H9 (cell line): Measurements from ENCODE around the gene VKORC1. TPM values are rescaled to one million over a fixed set of nuclear protein-coding genes. Genes with fewer than 3 reads are reported as not detected.

Source experiments
- DNase-seq: peaks from one replicate; pipeline ENCODE4 v3.0.0-alpha.2; 2017
- H2AFZ ChIP-seq: one replicate; pipeline ENCODE4 v1.6.1; 2013; ENCODE audit warnings: mild to moderate bottlenecking, low read length, control low read depth, moderate library complexity
- H2AK5ac ChIP-seq: 2 replicates; pipeline ENCODE4 v1.6.1; 2013; ENCODE audit warnings: low read length, control low read depth, mixed read lengths; ENCODE audit not compliant: insufficient read length
- H2BK120ac ChIP-seq: one replicate; pipeline ENCODE4 v1.6.1; 2013; ENCODE audit warnings: low read depth, mild to moderate bottlenecking, low read length, control low read depth, inconsistent platforms; ENCODE audit not compliant: poor library complexity, severe bottlenecking
- H2BK12ac ChIP-seq: 2 replicates; pipeline ENCODE4 v1.6.1; 2013; ENCODE audit warnings: low read length, control low read depth, mixed read lengths, low read depth; ENCODE audit not compliant: insufficient read length
- H2BK15ac ChIP-seq: 2 replicates; pipeline ENCODE4 v1.6.1; 2013; ENCODE audit warnings: low read depth, low read length, control low read depth
- H2BK20ac ChIP-seq: one replicate; pipeline ENCODE4 v1.6.1; 2013; ENCODE audit warnings: low read depth, mild to moderate bottlenecking, low read length, control low read depth, inconsistent platforms; ENCODE audit not compliant: poor library complexity, severe bottlenecking
- H2BK5ac ChIP-seq: 2 replicates; pipeline ENCODE4 v1.6.1; 2013; ENCODE audit warnings: low read length, control low read depth, mixed read lengths; ENCODE audit not compliant: insufficient read length
- H3K14ac ChIP-seq: 2 replicates; pipeline ENCODE4 v1.6.1; 2013; ENCODE audit warnings: low read length, control low read depth; ENCODE audit not compliant: insufficient read depth
- H3K18ac ChIP-seq: 2 replicates; pipeline ENCODE4 v1.6.1; 2013; ENCODE audit warnings: low read depth, mild to moderate bottlenecking, mixed read lengths, low read length, control low read depth; ENCODE audit not compliant: insufficient read length
- H3K23ac ChIP-seq: 2 replicates; pipeline ENCODE4 v1.6.1; 2013; ENCODE audit warnings: low read length, control low read depth, mixed read lengths, low read depth; ENCODE audit not compliant: insufficient read length
- H3K23me2 ChIP-seq: 2 replicates; pipeline ENCODE4 v1.6.1; 2013; ENCODE audit warnings: low read depth, mild to moderate bottlenecking, mixed read lengths, low read length, control low read depth; ENCODE audit not compliant: insufficient read length, poor library complexity, severe bottlenecking
- H3K27ac ChIP-seq: 2 replicates; pipeline ENCODE4 v1.5.1; 2013; ENCODE audit warnings: low read length, control low read depth, mixed read lengths, low read depth; ENCODE audit not compliant: insufficient read length
- H3K27me3 ChIP-seq: 2 replicates; pipeline ENCODE4 v1.6.1; 2013; ENCODE audit warnings: low read length, control low read depth, inconsistent platforms; ENCODE audit not compliant: insufficient read depth
- H3K4ac ChIP-seq: 2 replicates; pipeline ENCODE4 v1.6.1; 2013; ENCODE audit warnings: low read depth, mild to moderate bottlenecking, control low read depth, inconsistent platforms, low read length, moderate library complexity
- H3K4me1 ChIP-seq: 2 replicates; pipeline ENCODE4 v1.6.1; 2013; ENCODE audit warnings: low read length, control low read depth, inconsistent platforms; ENCODE audit not compliant: insufficient read depth
- H3K4me2 ChIP-seq: 2 replicates; pipeline ENCODE4 v1.6.1; 2013; ENCODE audit warnings: low read length, control low read depth, mixed read lengths; ENCODE audit not compliant: insufficient read length, insufficient read depth
- H3K56ac ChIP-seq: 2 replicates; pipeline ENCODE4 v1.6.1; 2013; ENCODE audit warnings: low read depth, mild to moderate bottlenecking, mixed read lengths, low read length, control low read depth; ENCODE audit not compliant: insufficient read length
- H3K79me1 ChIP-seq: 2 replicates; pipeline ENCODE4 v1.6.1; 2013; ENCODE audit warnings: low read depth, mild to moderate bottlenecking, moderate library complexity, low read length, control low read depth, inconsistent platforms; ENCODE audit not compliant: insufficient read depth, poor library complexity, severe bottlenecking
- H3K79me2 ChIP-seq: 2 replicates; pipeline ENCODE4 v1.6.1; 2013; ENCODE audit warnings: low read length, control low read depth, inconsistent platforms; ENCODE audit not compliant: insufficient read depth
- H3K9ac ChIP-seq: 2 replicates; pipeline ENCODE4 v1.6.1; 2013; ENCODE audit warnings: low read length, control low read depth, mixed read lengths; ENCODE audit not compliant: insufficient read length; ENCODE audit errors: extremely low read depth
- H3K9me3 ChIP-seq: one replicate; pipeline ENCODE4 v1.6.1; 2013; ENCODE audit warnings: low read depth, low read length, inconsistent platforms; ENCODE audit not compliant: control insufficient read depth
- H3T11ph ChIP-seq: one replicate; pipeline ENCODE4 v1.6.1; 2013; ENCODE audit warnings: mild to moderate bottlenecking, low read length, control low read depth, inconsistent platforms
- H4K20me1 ChIP-seq: one replicate; pipeline ENCODE4 v1.6.1; 2013; ENCODE audit not compliant: control insufficient read depth, insufficient read length, insufficient read depth
- H4K5ac ChIP-seq: 2 replicates; pipeline ENCODE4 v1.6.1; 2013; ENCODE audit warnings: low read depth, mild to moderate bottlenecking, mixed read lengths, low read length, control low read depth; ENCODE audit not compliant: insufficient read length
- H4K8ac ChIP-seq: replicated peaks from 2 replicates; pipeline ENCODE4 v1.6.1; 2013; ENCODE audit warnings: low read length, control low read depth, mixed read lengths, low read depth; ENCODE audit not compliant: insufficient read length
- H4K91ac ChIP-seq: 2 replicates; pipeline ENCODE4 v1.6.1; 2013; ENCODE audit warnings: low read depth, mild to moderate bottlenecking, moderate library complexity, mixed read lengths, low read length, control low read depth; ENCODE audit not compliant: insufficient read length
- H3K27ac Mint-ChIP-seq, 3 experiments: 2 replicates in 2 of 3; 3 replicates in 1 of 3; pipeline ENCODE4 v1.8.0; 2020 to 2021; ENCODE audit warnings: mixed read lengths in 3 of 3, mild to moderate bottlenecking in 1 of 3, moderate library complexity in 1 of 3
- H3K27me3 Mint-ChIP-seq: 2 replicates; pipeline ENCODE4 v1.8.0; 2021; ENCODE audit warnings: low read depth, mild to moderate bottlenecking, moderate library complexity, mixed read lengths
- H3K36me3 Mint-ChIP-seq, 3 experiments: 2 replicates in 2 of 3; 3 replicates in 1 of 3; pipeline ENCODE4 v1.8.0; 2020 to 2021; ENCODE audit warnings: low read depth in 3 of 3, mixed read lengths in 3 of 3; ENCODE audit not compliant: insufficient read depth in 1 of 3
- H3K4me1 Mint-ChIP-seq, 2 experiments: 2 replicates each; pipeline ENCODE4 v1.8.0; 2020; ENCODE audit warnings: mixed read lengths in 2 of 2
- H3K4me3 Mint-ChIP-seq, 2 experiments: 2 replicates in 1 of 2; 3 replicates in 1 of 2; pipeline ENCODE4 v1.8.0; 2020 to 2021; ENCODE audit warnings: mild to moderate bottlenecking in 2 of 2, mixed read lengths in 2 of 2, moderate library complexity in 1 of 2
- H3K9me3 Mint-ChIP-seq, 2 experiments: 2 replicates in 1 of 2; 3 replicates in 1 of 2; pipeline ENCODE4 v1.8.0; 2020; ENCODE audit warnings: mild to moderate bottlenecking in 2 of 2, mixed read lengths in 2 of 2, moderate library complexity in 1 of 2
- WGBS: extraction: QIAGEN DNeasy Blood & Tissue Kit; methylation state at CpG from one replicate; pipeline ENCODE4 v1.1.7; 2013; ENCODE audit warnings: missing lambda C conversion rate, low lambda C conversion rate, mixed read lengths; ENCODE audit not compliant: insufficient read length; ENCODE audit errors: extremely low coverage; 5-methylcytosine and 5-hydroxymethylcytosine counted together
- total RNA-seq: library from RNA; stranded (reverse); gene quantifications from 2 replicates; pipeline ENCODE4 v1.2.1, GENCODE V29; 2021
- TF ChIP-seq, protein P1 (sequence below): fragments of 200-600 bp; sonication (generic); conservative IDR thresholded peaks from 3 replicates; pipeline ENCODE4 v1.8.0; 2021; ENCODE audit warnings: antibody characterized with exemption, mild to moderate bottlenecking

Gene VKORC1
- total RNA-seq, 1 experiment from 2014 or later = 93.9 TPM

GRCh38 chr16:31108035-31108793 lies 13.6 kb upstream of the VKORC1 start, which contains the start of gene BCKDK:
TSS of gene BCKDK (plus strand) at chr16:31108386. CDS start at chr16:31109224, 838 bp downstream.
- Histone ChIP-seq H4K91ac (no peak within 1 kb of the TSS), H3K9ac (peak within 1 kb of the TSS; percentile 11), H2AFZ (no peak within 1 kb of the TSS), H2BK15ac (no peak within 1 kb of the TSS), H3T11ph (no peak within 1 kb of the TSS), H3K79me2 (no peaks in the 10 kb centered on the region; the same call in 1 of the 2 replicates), H3K14ac (peak within 1 kb of the TSS; percentile 44), H3K9me3 (no peaks in the 10 kb centered on the region), H3K27me3 (no peaks in the 10 kb centered on the region; the same call in 1 of the 2 replicates), H3K23ac (no peak within 1 kb of the TSS), H2BK20ac (no peak within 1 kb of the TSS), H2BK5ac (no peak within 1 kb of the TSS), H2BK120ac (no peak within 1 kb of the TSS), H2BK12ac (no peak within 1 kb of the TSS), H3K27ac (no peak within 1 kb of the TSS), H4K8ac (no peak within 1 kb of the TSS), H2AK5ac (no peak within 1 kb of the TSS), H3K4me1 (no peaks in the 10 kb centered on the region), H3K4ac (no peak within 1 kb of the TSS), H3K18ac (no peak within 1 kb of the TSS), H4K5ac (no peak within 1 kb of the TSS), H4K20me1 (no peaks in the 10 kb centered on the region), H3K79me1 (no peaks in the 10 kb centered on the region), H3K23me2 (peaks cover 8% of the 10 kb centered on the region), H3K56ac (no peak within 1 kb of the TSS), H3K4me2 (peak within 1 kb of the TSS; percentile 57)
- TF ChIP-seq, protein P1, sequence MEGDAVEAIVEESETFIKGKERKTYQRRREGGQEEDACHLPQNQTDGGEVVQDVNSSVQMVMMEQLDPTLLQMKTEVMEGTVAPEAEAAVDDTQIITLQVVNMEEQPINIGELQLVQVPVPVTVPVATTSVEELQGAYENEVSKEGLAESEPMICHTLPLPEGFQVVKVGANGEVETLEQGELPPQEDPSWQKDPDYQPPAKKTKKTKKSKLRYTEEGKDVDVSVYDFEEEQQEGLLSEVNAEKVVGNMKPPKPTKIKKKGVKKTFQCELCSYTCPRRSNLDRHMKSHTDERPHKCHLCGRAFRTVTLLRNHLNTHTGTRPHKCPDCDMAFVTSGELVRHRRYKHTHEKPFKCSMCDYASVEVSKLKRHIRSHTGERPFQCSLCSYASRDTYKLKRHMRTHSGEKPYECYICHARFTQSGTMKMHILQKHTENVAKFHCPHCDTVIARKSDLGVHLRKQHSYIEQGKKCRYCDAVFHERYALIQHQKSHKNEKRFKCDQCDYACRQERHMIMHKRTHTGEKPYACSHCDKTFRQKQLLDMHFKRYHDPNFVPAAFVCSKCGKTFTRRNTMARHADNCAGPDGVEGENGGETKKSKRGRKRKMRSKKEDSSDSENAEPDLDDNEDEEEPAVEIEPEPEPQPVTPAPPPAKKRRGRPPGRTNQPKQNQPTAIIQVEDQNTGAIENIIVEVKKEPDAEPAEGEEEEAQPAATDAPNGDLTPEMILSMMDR = no peak
- WGBS = no CpG with 5 or more reads among the region's 68 CpGs
- Mint-ChIP-seq H3K4me3 (peak within 1 kb of the TSS; percentile 76 to 85), H3K9me3 (peaks cover 0 to 2% of the 10 kb centered on the region in 2 experiments; a peak in 3 of 5 replicates), H3K27ac (no peak within 1 kb of the TSS), H3K36me3 (peaks cover 19 to 37% (median 31%) of the 10 kb centered on the region in 3 experiments), H3K27me3 (no peaks in the 10 kb centered on the region; the same call in 1 of the 2 replicates), H3K4me1 (peaks cover 9 to 14% of the 10 kb centered on the region in 2 experiments)
- peak; percentile 80 for DNase-seq
